Naive thymus-derived CD4-positive, alpha-beta T cell (primary cell): ENCODE results near the gene MEOX1. TPM values are rescaled to one million over a fixed set of nuclear protein-coding genes. Genes with fewer than 3 reads are reported as not detected.
A peak's percentile ranks its signal among the peaks of the same experiment; 100 is the strongest.

Experiments used
- ATAC-seq: fragments of 150-1000 bp; cut with Tn5 transposase; 2 replicates; pipeline ENCODE4 v1.10.0; 2021; ENCODE audit warnings: mild to moderate bottlenecking, moderate library complexity
- CTCF ChIA-PET: fragments of 350-600 bp; sonication (Branson Sonifier 250); formaldehyde crosslinking; loops from one replicate; lab custom pipeline; 2021; ENCODE audit warnings: antibody characterized with exemption; lab: Charles Lee
- POLR2A ChIA-PET: fragments of 350-600 bp; sonication (Branson Sonifier 250); formaldehyde crosslinking; loops from one replicate; lab custom pipeline; 2021; ENCODE audit warnings: antibody characterized with exemption, inconsistent platforms; lab: Charles Lee
- DNase-seq, 9 donors: peaks; one replicate each; pipeline versions ENCODE4 v3.0.0 to v3.0.0-alpha.2; 2020 to 2022; ENCODE audit warnings: mixed read lengths in 1 of 9
- H3K27ac ChIP-seq: one replicate; pipeline ENCODE4 v1.7.0; 2013; ENCODE audit warnings: mild to moderate bottlenecking, low read depth, low read length, moderate library complexity
- H3K27me3 ChIP-seq, 2 donors: one replicate each; pipeline ENCODE4 v1.7.0; 2013; ENCODE audit warnings: low read length in 2 of 2, mild to moderate bottlenecking in 2 of 2, moderate library complexity in 2 of 2; ENCODE audit not compliant: control insufficient read depth in 2 of 2, insufficient read depth in 2 of 2
- H3K36me3 ChIP-seq, 3 experiments: 1 replicate in 2 of 3; 2 replicates in 1 of 3; pipeline ENCODE4 v1.7.0; 2013; ENCODE audit warnings: low read length in 3 of 3, mild to moderate bottlenecking in 3 of 3, moderate library complexity in 1 of 3; ENCODE audit not compliant: insufficient read depth in 3 of 3, control insufficient read depth in 2 of 3
- H3K4me1 ChIP-seq, 2 donors: one replicate each; pipeline ENCODE4 v1.7.0; 2013; ENCODE audit warnings: low read length in 2 of 2, mild to moderate bottlenecking in 2 of 2, moderate library complexity in 1 of 2; ENCODE audit not compliant: control insufficient read depth in 2 of 2, insufficient read depth in 2 of 2
- H3K4me3 ChIP-seq: 2 replicates; pipeline ENCODE4 v1.7.0; 2013; ENCODE audit warnings: mild to moderate bottlenecking, low read length
- H3K9me3 ChIP-seq, 3 experiments: 1 replicate in 2 of 3; 2 replicates in 1 of 3; pipeline ENCODE4 v1.7.0; 2013; ENCODE audit warnings: low read length in 3 of 3; ENCODE audit not compliant: control insufficient read depth in 2 of 3
- H3K27ac Mint-ChIP-seq, 9 donors: one replicate each; pipeline ENCODE4 v1.8.0; 2020 to 2022; ENCODE audit warnings: mixed read lengths in 9 of 9, mild to moderate bottlenecking in 8 of 9, moderate library complexity in 5 of 9, inconsistent platforms in 2 of 9
- H3K27me3 Mint-ChIP-seq, 5 donors: one replicate each; pipeline ENCODE4 v1.8.0; 2021 to 2022; ENCODE audit warnings: mixed read lengths in 5 of 5, mild to moderate bottlenecking in 1 of 5
- H3K36me3 Mint-ChIP-seq, 5 donors: one replicate each; pipeline ENCODE4 v1.8.0; 2020 to 2022; ENCODE audit warnings: mixed read lengths in 5 of 5, mild to moderate bottlenecking in 3 of 5, inconsistent platforms in 1 of 5
- H3K4me1 Mint-ChIP-seq, 7 donors: one replicate each; pipeline ENCODE4 v1.8.0; 2020 to 2022; ENCODE audit warnings: mixed read lengths in 7 of 7, mild to moderate bottlenecking in 3 of 7, inconsistent platforms in 1 of 7
- H3K4me3 Mint-ChIP-seq, 10 donors: one replicate each; pipeline ENCODE4 v1.8.0; 2020 to 2022; ENCODE audit warnings: mild to moderate bottlenecking in 10 of 10, mixed read lengths in 10 of 10, moderate library complexity in 6 of 10, inconsistent platforms in 2 of 10
- H3K9me3 Mint-ChIP-seq, 11 donors: one replicate each; pipeline ENCODE4 v1.8.0; 2020 to 2022; ENCODE audit warnings: mixed read lengths in 11 of 11, mild to moderate bottlenecking in 4 of 11, inconsistent platforms in 1 of 11, moderate library complexity in 1 of 11
- intact Hi-C, 2 donors: fragments of 100-400 bp; cut with micrococcal nuclease; formaldehyde crosslinking; loops; one replicate each; pipeline ENCODE4 v1.15.1; 2023
- polyA plus RNA-seq, 2 donors: library from polyadenylated mRNA; unstranded; fragments of 300-500 nt; fragmentation: Illumina TruSeq; gene quantifications; one replicate each; pipeline ENCODE4 v1.2.3, GENCODE V29; 2021
- total RNA-seq, 6 experiments: library from RNA in 5 of 6; stranded (reverse) in 5 of 6; gene quantifications; 1 replicate in 5 of 6; 2 replicates in 1 of 6; pipeline ENCODE4 v1.2.3 and lab custom pipeline; 2021 to 2026

Gene MEOX1
- total and polyA plus RNA-seq, 7 experiments from 2014 or later: 0.37 to 2.5 (median 0.54) TPM

GRCh38 chr17:43644081-43644480, 17.6 kb downstream of the MEOX1 start:
- CTCF ChIA-PET: no interaction called here
- no peak overlapping the region for H3K27ac ChIP-seq

GRCh38 chr17:43641416-43641815, 20.3 kb downstream of the MEOX1 start:
- Histone ChIP-seq H3K4me3 (no peak overlapping the region), H3K27ac (peak overlapping the region; percentile 35), H3K36me3 (no peaks in the 10 kb centered on the region), H3K9me3 (no peaks in the 10 kb centered on the region), H3K4me1 (no peaks in the 10 kb centered on the region), H3K27me3 (no peaks in the 10 kb centered on the region)
- intact Hi-C loops: loop anchor here in 1 of 2 donors (2.0 kb wide), 1 partner anchor 65 kb away; no protein-coding TSS in a partner anchor
- DNase-seq (no peak), ATAC-seq (no peak)
- Mint-ChIP-seq H3K27me3 (peaks cover 0 to 34% (median 9%) of the 10 kb centered on the region in 5 donors), H3K9me3 (peaks cover 0 to 2% (median 0%) of the 10 kb centered on the region in 11 donors), H3K4me1 (peaks cover 0 to 24% (median 13%) of the 10 kb centered on the region in 7 donors), H3K36me3 (no peaks in the 10 kb centered on the region), H3K27ac (peak overlapping the region in 8 of 9 donors; percentile 10 to 91 (median 80)), H3K4me3 (peak overlapping the region in 8 of 10 donors; percentile 4 to 74 (median 70))
- ChIA-PET CTCF (interaction anchor here (1.0 kb wide), 2 partner anchors 32 to 66 kb away, joined by 3 to 5 read pairs; no protein-coding TSS in a partner anchor), POLR2A (no interaction called here)

More at GRCh38 chr17:43644081-43644480, 17.6 kb downstream of the MEOX1 start:
- POLR2A ChIA-PET: interaction anchor here (0.6 kb wide), 1 partner anchor 132 kb away, joined by 4 read pairs; no protein-coding TSS in a partner anchor
- H3K27me3 Mint-ChIP-seq: peaks cover 14 to 49% (median 28%) of the 10 kb centered on the region in 5 donors
- no peaks in the 10 kb centered on the region for H3K36me3 ChIP-seq
- no peak overlapping the region for H3K4me3 ChIP-seq
- no peaks in the 10 kb centered on the region for H3K9me3 ChIP-seq
- no peaks in the 10 kb centered on the region for H3K27me3 ChIP-seq
- ATAC-seq (no peak), DNase-seq (no peak)
- no peaks in the 10 kb centered on the region for H3K36me3 Mint-ChIP-seq
- H3K4me1 ChIP-seq: no peaks in the 10 kb centered on the region
- H3K9me3 Mint-ChIP-seq: peaks cover 0 to 2% (median 0%) of the 10 kb centered on the region in 11 donors
- intact Hi-C loops: no loop called here
- H3K4me1 Mint-ChIP-seq: peaks cover 0 to 33% (median 15%) of the 10 kb centered on the region in 7 donors
- peak overlapping the region in 2 of 9 donors; percentile 15 to 29 for H3K27ac Mint-ChIP-seq
- H3K4me3 Mint-ChIP-seq: peak overlapping the region in 5 of 10 donors; percentile 3 to 82 (median 21)

DNA sequence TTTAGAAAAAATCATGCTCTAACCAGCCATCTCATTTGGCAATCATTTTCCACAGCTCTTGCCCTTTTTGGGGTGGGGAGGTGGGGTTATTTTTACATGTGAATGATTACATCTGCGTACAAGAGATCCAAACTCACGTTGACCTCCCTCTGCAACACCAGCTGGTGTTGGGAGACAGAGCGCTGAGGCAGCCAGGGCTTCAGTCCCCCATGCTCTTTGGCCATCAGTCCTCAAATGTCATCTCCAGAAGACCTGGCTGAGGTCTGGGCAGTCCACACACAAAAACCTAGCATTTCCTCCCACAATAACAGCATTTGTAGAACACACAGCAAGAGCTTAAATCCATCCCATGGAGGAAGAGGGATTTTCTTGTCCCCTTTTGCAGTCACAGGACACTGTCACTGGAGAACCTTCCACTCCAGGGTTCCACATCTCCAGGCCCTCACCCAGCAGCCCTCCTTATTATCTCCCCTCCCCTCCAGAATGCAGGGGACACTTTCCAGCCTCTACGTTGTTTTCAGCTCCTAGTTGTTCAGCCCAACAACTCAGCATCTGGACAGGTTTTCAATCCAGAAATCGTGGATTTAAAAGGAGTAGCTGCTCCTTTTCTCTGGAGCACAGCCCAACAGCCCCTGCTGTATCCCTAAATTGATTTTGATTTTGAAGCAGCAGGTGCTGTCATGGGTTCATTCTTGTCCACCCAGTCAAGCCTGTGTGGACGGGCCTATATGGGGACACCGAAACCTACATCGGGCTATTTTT, 21.1 kb downstream of the MEOX1 start:
- intact Hi-C loops: loop anchor here in 1 of 2 donors (2.0 kb wide), 1 partner anchor 64 kb away; no protein-coding TSS in a partner anchor

DNA sequence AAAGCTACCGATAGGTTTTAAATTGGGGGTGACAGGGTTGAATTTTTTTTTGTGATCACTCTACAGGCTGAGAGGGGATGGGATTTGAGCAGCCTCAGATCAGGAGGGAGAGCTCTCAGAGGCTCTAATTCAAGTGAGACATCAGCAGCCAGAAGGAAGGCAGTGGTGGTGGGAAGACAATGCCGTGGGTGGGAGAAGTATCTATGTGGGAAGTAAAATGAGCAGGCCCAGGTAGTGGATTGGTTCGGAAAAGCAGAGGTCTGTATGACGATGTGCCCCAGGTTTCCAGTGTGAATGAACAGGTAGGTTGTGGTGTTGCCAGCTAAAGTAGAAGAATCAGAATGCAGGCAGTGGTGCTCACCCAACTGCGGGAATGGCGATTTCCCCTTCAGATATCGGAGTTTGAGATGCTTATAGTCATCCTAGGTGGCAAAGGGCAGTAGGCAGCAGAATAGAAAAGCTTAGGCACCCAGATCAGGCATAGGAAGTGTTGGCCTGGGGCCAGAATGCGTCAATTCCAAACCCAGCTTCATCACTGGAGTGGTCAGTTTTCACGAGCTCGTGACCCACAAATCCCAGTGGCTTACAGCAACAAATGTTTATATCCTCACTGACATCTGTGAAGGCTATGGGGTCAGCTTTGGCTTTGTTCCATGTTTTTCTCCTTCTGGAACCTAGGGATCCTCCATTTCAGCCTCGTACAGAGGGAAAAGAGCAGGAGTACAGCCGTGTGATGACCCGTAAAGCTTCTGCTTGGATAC, 24.0 kb downstream of the MEOX1 start:
- no peaks in the 10 kb centered on the region for H3K36me3 ChIP-seq
- ChIA-PET CTCF (no interaction called here), POLR2A (no interaction called here)
- Mint-ChIP-seq H3K9me3 (no peaks in the 10 kb centered on the region), H3K4me3 (no peak overlapping the region), H3K36me3 (no peaks in the 10 kb centered on the region), H3K27me3 (peaks cover 0 to 16% (median 0%) of the 10 kb centered on the region in 5 donors), H3K27ac (no peak overlapping the region), H3K4me1 (peaks cover 0 to 13% (median 12%) of the 10 kb centered on the region in 7 donors)
- DNase-seq (no peak), ATAC-seq (no peak)
- H3K27ac ChIP-seq: no peak overlapping the region
- no peaks in the 10 kb centered on the region for H3K27me3 ChIP-seq
- no peaks in the 10 kb centered on the region for H3K4me1 ChIP-seq
- intact Hi-C loops: no loop called here
- no peak overlapping the region for H3K4me3 ChIP-seq
- no peaks in the 10 kb centered on the region for H3K9me3 ChIP-seq

More for the DNA sequence above, 21.1 kb downstream of the MEOX1 start:
- Histone ChIP-seq H3K4me1 (no peaks in the 10 kb centered on the region), H3K36me3 (no peaks in the 10 kb centered on the region), H3K27me3 (no peaks in the 10 kb centered on the region), H3K9me3 (no peaks in the 10 kb centered on the region), H3K27ac (no peak overlapping the region), H3K4me3 (no peak overlapping the region)
- Mint-ChIP-seq H3K27me3 (peaks cover 0 to 30% (median 9%) of the 10 kb centered on the region in 5 donors), H3K36me3 (no peaks in the 10 kb centered on the region), H3K27ac (peak overlapping the region in 4 of 9 donors; percentile 32 to 80 (median 78)), H3K4me1 (peaks cover 0 to 21% (median 13%) of the 10 kb centered on the region in 7 donors), H3K4me3 (peak overlapping the region in 6 of 10 donors; percentile 4 to 74 (median 26)), H3K9me3 (peaks cover 0 to 2% (median 0%) of the 10 kb centered on the region in 11 donors)
- no peak for DNase-seq
- CTCF ChIA-PET: interaction anchor here (1.0 kb wide), 1 partner anchor 65 kb away, joined by 5 read pairs; no protein-coding TSS in a partner anchor
- POLR2A ChIA-PET: no interaction called here
- ATAC-seq: no peak

GRCh38 chr17:43636426-43636825, 25.3 kb downstream of the MEOX1 start:
- CTCF ChIA-PET: interaction anchor here (1.5 kb wide), 1 partner anchor 60 kb away, joined by 3 read pairs; no protein-coding TSS in a partner anchor
- H3K9me3 ChIP-seq: no peaks in the 10 kb centered on the region
- no peaks in the 10 kb centered on the region for H3K36me3 ChIP-seq
- ATAC-seq (no peak), DNase-seq (no peak)
- H3K36me3 Mint-ChIP-seq: no peaks in the 10 kb centered on the region
- no peak overlapping the region for H3K4me3 ChIP-seq
- no peaks in the 10 kb centered on the region for H3K9me3 Mint-ChIP-seq
- H3K27me3 Mint-ChIP-seq: peaks cover 0 to 14% (median 0%) of the 10 kb centered on the region in 5 donors
- no peak overlapping the region for H3K27ac ChIP-seq
- H3K27me3 ChIP-seq: no peaks in the 10 kb centered on the region
- H3K27ac Mint-ChIP-seq: no peak overlapping the region
- no peak overlapping the region for H3K4me3 Mint-ChIP-seq
- POLR2A ChIA-PET: no interaction called here
- H3K4me1 ChIP-seq: no peaks in the 10 kb centered on the region
- intact Hi-C loops: no loop called here
- peaks cover 0 to 11% (median 6%) of the 10 kb centered on the region in 7 donors for H3K4me1 Mint-ChIP-seq

DNA sequence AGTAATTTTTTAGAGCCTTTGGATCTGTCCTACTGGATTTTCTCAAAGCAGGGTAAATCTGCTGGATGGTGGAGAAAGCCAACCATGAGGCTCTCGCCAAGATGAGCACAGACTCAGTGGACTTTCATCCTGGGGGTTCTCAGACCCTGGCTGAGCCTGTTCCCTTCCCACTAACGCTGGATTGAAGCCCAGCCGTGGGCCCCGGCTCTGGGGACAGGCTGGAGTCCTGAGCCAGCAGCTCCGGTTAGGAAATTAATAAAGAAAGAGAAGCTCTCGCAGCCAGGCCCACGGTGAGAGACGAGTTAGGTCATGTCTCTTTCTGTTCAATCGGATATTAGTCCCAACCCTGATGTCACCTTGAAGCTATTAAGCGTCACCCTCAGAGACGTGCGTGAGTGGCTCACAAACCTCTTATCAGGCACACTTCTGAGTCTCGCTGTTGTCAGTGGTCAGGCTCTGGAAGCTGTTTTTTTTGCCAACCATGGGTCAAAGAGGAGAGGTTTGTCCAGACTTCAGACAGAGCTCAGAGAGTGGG, 27.1 kb downstream of the MEOX1 start:
- peaks cover 0 to 1% (median 0%) of the 10 kb centered on the region in 11 donors for H3K9me3 Mint-ChIP-seq
- CTCF ChIA-PET: no interaction called here
- H3K9me3 ChIP-seq: no peaks in the 10 kb centered on the region
- peaks cover 0 to 11% (median 3%) of the 10 kb centered on the region in 5 donors for H3K27me3 Mint-ChIP-seq
- no peaks in the 10 kb centered on the region for H3K27me3 ChIP-seq
- DNase-seq (no peak), ATAC-seq (no peak)
- H3K27ac ChIP-seq: no peak overlapping the region
- no peaks in the 10 kb centered on the region for H3K36me3 ChIP-seq
- H3K4me1 ChIP-seq: no peaks in the 10 kb centered on the region
- H3K27ac Mint-ChIP-seq: no peak overlapping the region
- H3K4me3 ChIP-seq: no peak overlapping the region
- no peaks in the 10 kb centered on the region for H3K4me1 Mint-ChIP-seq
- intact Hi-C loops: no loop called here
- H3K36me3 Mint-ChIP-seq: no peaks in the 10 kb centered on the region
- no peak overlapping the region for H3K4me3 Mint-ChIP-seq
- POLR2A ChIA-PET: no interaction called here
